LNCaP clone FGC (cell line): ENCODE results near the gene NGFR.

Experiments
- DNase-seq: peaks from one replicate; pipeline ENCODE4 v3.0.0-alpha.2; 2011; ENCODE audit warnings: low read depth
- H3K4me3 ChIP-seq: 2 replicates; pipeline ENCODE4 v1.5.1; 2011; ENCODE audit warnings: mild to moderate bottlenecking, low read depth, low read length, control low read depth
- CTCF ChIP-seq: IDR thresholded peaks from 2 replicates; pipeline ENCODE4 v1.5.1; 2012; ENCODE audit warnings: mild to moderate bottlenecking; ENCODE audit not compliant: control insufficient read depth, insufficient read depth; ENCODE audit errors: extremely low read depth

The NGFR gene

GRCh38 chr17:49494986-49495841, at the start of gene NGFR:
Gene NGFR (plus strand): TSS chr17:49495293. CDS start chr17:49495418, 125 bp downstream.
- 0 out of 2 replicates have a peak within 1 kb of the TSS, but pooled peaks have one; percentile 16 for H3K4me3 ChIP-seq
- DNase-seq, result no peak
- TF ChIP-seq CTCF, result peak; percentile 38; the same call in 1 of the 2 replicates

GRCh38 chr17:49445591-49445990, 49.5 kb upstream of the NGFR start:
- no peak for TF ChIP-seq CTCF

GRCh38 chr17:49447628-49448302, 47.3 kb upstream of the NGFR start:
- DNase-seq, result no peak
- no peak for TF ChIP-seq CTCF
- no peak overlapping the region for H3K4me3 ChIP-seq

More at GRCh38 chr17:49445591-49445990, 49.5 kb upstream of the NGFR start:
- DNase-seq, result no peak
- H3K4me3 ChIP-seq, result no peak overlapping the region

GRCh38 chr17:49450181-49450580, 44.9 kb upstream of the NGFR start:
- no peak overlapping the region for H3K4me3 ChIP-seq
- no peak for TF ChIP-seq CTCF
- no peak for DNase-seq

GRCh38 chr17:49450735-49451134, 44.4 kb upstream of the NGFR start:
- TF ChIP-seq CTCF, result no peak
- no peak overlapping the region for H3K4me3 ChIP-seq
- DNase-seq, result no peak

GRCh38 chr17:49452201-49452600, 42.9 kb upstream of the NGFR start:
- TF ChIP-seq CTCF, result no peak
- H3K4me3 ChIP-seq, result no peak overlapping the region
- DNase-seq, result no peak

GRCh38 chr17:49452661-49453060, 42.4 kb upstream of the NGFR start:
- TF ChIP-seq CTCF, result no peak
- no peak for DNase-seq
- no peak overlapping the region for H3K4me3 ChIP-seq
